ENCODE results near the gene THEM5. TPM values are rescaled to one million over a fixed set of nuclear protein-coding genes. Genes with fewer than 3 reads are reported as not detected.
A peak's percentile ranks its signal among the peaks of the same experiment; 100 is the strongest.
"Not testable (repeated sequence)": the region's sequence is repeated elsewhere in the genome, so short reads cannot be mapped to it uniquely, and the experiment has no call there.

THEM5 gene
- under 1 TPM in 1 of 4 donors, not detected in 3; 0.32 TPM for polyA plus RNA-seq
- long read RNA-seq, donor 1: 0 reads
- long read RNA-seq, donor 2: 0 reads
- long read RNA-seq, donor 3: 0 reads
- long read RNA-seq, donor 4: 0 reads
- long read RNA-seq, donor 5: 0 reads
- long read RNA-seq, donor 6: 0 reads
- long read RNA-seq, donor 7: 0 reads
- long read RNA-seq, donor 8, partial matches to known transcripts: 0 of 1 reads
- long read RNA-seq, donor 8, other reads (novel, unspliced or antisense): 0 of 1 reads
- long read RNA-seq, donor 9: 0 reads
- long read RNA-seq, donor 10: 0 reads

DNA sequence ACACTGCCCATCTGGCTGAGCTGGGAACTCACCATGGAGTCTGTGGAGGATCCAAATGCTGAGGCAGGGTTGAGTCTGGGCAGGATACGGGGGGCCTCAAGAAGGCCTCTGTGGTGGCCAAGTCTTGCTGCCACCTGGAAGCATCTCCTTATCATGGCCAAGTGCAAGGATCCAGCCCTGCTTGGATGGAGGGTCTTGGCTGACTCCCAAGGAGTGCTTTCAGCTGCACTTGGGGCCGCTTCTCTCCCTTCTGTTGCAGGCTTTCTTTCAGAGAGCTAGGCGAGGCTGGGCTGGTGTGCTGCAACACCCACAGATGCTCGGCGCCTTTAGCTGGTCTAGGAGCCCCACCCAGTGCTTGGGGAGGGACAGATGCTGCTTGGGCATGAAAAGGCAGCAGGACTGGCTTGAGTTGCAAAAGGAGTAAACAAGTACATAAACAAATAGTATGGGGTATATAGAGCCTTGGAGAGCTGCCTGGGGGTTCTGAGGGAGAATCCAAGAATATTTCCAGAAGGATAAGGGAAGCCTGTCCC, at the start of gene THEM5:
TSS of gene THEM5 (minus strand) at position 302 of the 533 bp plus-strand sequence. CDS start at position 155, 147 bp downstream.
- Histone ChIP-seq H3K36me3 (ENCODE audit: control insufficient read depth in 3 of 3, insufficient read depth in 2 of 3, low read depth in 1 of 3, low read length in 3 of 3) (no peaks in the 10 kb centered on the region), H3K27me3 (ENCODE audit: control insufficient read depth in 3 of 3, insufficient read depth in 3 of 3, low read length in 3 of 3) (no peaks in the 10 kb centered on the region), H3K4me1 (ENCODE audit: control insufficient read depth in 3 of 3, insufficient read depth in 2 of 3, low read depth in 1 of 3, low read length in 2 of 3) (no peaks in the 10 kb centered on the region), H3K9me3 (ENCODE audit: control insufficient read depth in 2 of 2, insufficient read depth in 1 of 2, low read depth in 1 of 2, low read length in 1 of 2) (no peaks in the 10 kb centered on the region), H3K27ac (ENCODE audit: low read depth in 1 of 3, low read length in 2 of 3) (no peak within 1 kb of the TSS), H3K4me3 (ENCODE audit: low read depth in 1 of 3, low read length in 3 of 3) (no peak within 1 kb of the TSS)
- DNase-seq (no peak), FAIRE-seq (no peak)
- 56 to 66% (median 61%) methylated on average over 5 of the region's 5 CpGs for WGBS, 3 donors

DNA sequence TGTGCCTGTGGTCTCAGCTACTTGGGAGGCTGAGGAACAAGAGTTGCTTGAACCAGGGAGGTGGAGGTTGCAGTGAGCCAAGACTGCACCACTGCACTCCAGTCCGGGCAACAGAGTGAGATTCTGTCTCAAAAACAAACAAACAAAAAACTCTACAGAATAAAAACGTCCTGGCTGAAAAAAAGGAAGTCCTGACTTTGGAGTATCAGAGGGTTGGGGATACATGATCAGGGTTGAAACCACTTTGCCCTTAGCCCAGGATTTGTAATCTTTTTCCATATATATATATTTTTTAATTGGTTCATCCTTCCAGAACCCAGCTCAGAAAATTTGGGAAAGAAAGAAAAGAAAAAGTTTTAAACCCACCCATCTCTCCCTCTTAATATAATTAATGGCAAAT, 49.3 kb upstream of the THEM5 start:
- WGBS, 3 donors: 68 to 83% (median 78%) methylated on average over 2 of the region's 2 CpGs
- peaks cover 0 to 9% (median 0%) of the 10 kb centered on the region in 3 donors for H3K36me3 ChIP-seq (ENCODE audit: control insufficient read depth in 3 of 3, insufficient read depth in 2 of 3, low read depth in 1 of 3, low read length in 3 of 3)
- no peak overlapping the region for H3K27ac ChIP-seq (ENCODE audit: low read depth in 1 of 3, low read length in 2 of 3)
- H3K27me3 ChIP-seq (ENCODE audit: control insufficient read depth in 3 of 3, insufficient read depth in 3 of 3, low read length in 3 of 3): no peaks in the 10 kb centered on the region
- no peak for DNase-seq
- H3K9me3 ChIP-seq (ENCODE audit: control insufficient read depth in 2 of 2, insufficient read depth in 1 of 2, low read depth in 1 of 2, low read length in 1 of 2): peaks cover 0 to 26% of the 10 kb centered on the region in 2 donors
- no peak overlapping the region for H3K4me3 ChIP-seq (ENCODE audit: low read depth in 1 of 3, low read length in 3 of 3)
- no peak for FAIRE-seq
- peaks cover 0 to 12% (median 0%) of the 10 kb centered on the region in 3 donors for H3K4me1 ChIP-seq (ENCODE audit: control insufficient read depth in 3 of 3, insufficient read depth in 2 of 3, low read depth in 1 of 3, low read length in 2 of 3)

DNA sequence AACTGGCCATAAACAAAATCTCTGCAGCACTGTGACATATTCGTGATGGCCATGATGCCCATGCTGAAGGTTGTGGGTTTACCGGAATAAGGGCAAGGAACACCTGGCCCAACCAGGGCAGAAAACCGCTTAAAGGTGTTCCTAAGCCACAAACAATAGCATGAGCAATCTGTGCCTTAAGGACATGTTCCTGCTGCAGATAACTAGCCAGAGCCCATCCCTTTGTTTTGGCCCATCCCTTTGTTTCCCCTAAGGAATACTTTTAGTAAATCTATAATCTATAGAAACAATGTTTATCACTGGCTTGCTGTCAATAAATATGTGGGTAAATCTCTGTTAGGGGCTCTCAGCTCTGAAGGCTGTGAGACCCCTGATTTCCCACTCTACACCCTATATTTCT, 47.3 kb upstream of the THEM5 start:
- DNase-seq: not testable (repeated sequence)

DNA sequence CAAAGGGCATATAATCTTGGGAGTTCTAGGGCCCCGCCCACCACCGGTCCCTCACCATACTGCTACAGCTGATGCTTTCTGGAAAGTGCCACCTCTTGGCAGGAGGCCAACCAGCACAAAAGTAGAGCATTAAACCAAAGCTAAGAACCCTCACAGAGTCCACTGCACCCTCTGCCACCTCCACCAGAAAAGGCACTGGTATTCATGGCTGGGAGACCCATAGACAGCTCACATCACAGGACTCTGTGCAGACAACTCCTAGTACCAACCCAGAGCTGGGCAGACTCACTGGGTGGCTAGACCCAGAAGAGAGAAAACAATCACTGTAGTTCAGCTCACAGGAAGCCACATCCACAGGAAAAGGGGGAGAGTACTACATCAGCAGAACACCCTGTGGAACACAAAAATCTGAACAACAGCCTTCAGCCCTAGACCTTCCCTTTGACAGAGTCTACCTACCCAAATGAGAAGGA, 45.0 kb upstream of the THEM5 start:
- no peaks in the 10 kb centered on the region for H3K4me1 ChIP-seq (ENCODE audit: control insufficient read depth in 3 of 3, insufficient read depth in 2 of 3, low read depth in 1 of 3, low read length in 2 of 3)
- WGBS, 3 donors: 28 to 45% (median 42%) methylated on average over 2 of the region's 2 CpGs
- no peak overlapping the region for H3K4me3 ChIP-seq (ENCODE audit: low read depth in 1 of 3, low read length in 3 of 3)
- DNase-seq (no peak), FAIRE-seq (no peak)
- H3K9me3 ChIP-seq (ENCODE audit: control insufficient read depth in 2 of 2, insufficient read depth in 1 of 2, low read depth in 1 of 2, low read length in 1 of 2): peaks cover 0 to 16% of the 10 kb centered on the region in 2 donors
- H3K27ac ChIP-seq (ENCODE audit: low read depth in 1 of 3, low read length in 2 of 3): peak overlapping the region in 2 of 3 donors; percentile 50 to 80
- no peaks in the 10 kb centered on the region for H3K27me3 ChIP-seq (ENCODE audit: control insufficient read depth in 3 of 3, insufficient read depth in 3 of 3, low read length in 3 of 3)
- peaks cover 0 to 10% (median 3%) of the 10 kb centered on the region in 3 donors for H3K36me3 ChIP-seq (ENCODE audit: control insufficient read depth in 3 of 3, insufficient read depth in 2 of 3, low read depth in 1 of 3, low read length in 3 of 3)

More for the DNA sequence above, 47.3 kb upstream of the THEM5 start:
- not testable (repeated sequence) for H3K27me3 ChIP-seq (ENCODE audit: control insufficient read depth in 3 of 3, insufficient read depth in 3 of 3, low read length in 3 of 3); H3K4me3 ChIP-seq (ENCODE audit: low read depth in 1 of 3, low read length in 3 of 3); FAIRE-seq; H3K36me3 ChIP-seq (ENCODE audit: control insufficient read depth in 3 of 3, insufficient read depth in 2 of 3, low read depth in 1 of 3, low read length in 3 of 3); H3K27ac ChIP-seq (ENCODE audit: low read depth in 1 of 3, low read length in 2 of 3); H3K4me1 ChIP-seq (ENCODE audit: control insufficient read depth in 3 of 3, insufficient read depth in 2 of 3, low read depth in 1 of 3, low read length in 2 of 3)
- peaks cover 0 to 16% of the 10 kb centered on the region in 2 donors for H3K9me3 ChIP-seq (ENCODE audit: control insufficient read depth in 2 of 2, insufficient read depth in 1 of 2, low read depth in 1 of 2, low read length in 1 of 2)
- 96 to 97% (median 97%) methylated on average over 3 of the region's 3 CpGs for WGBS, 3 donors

DNA sequence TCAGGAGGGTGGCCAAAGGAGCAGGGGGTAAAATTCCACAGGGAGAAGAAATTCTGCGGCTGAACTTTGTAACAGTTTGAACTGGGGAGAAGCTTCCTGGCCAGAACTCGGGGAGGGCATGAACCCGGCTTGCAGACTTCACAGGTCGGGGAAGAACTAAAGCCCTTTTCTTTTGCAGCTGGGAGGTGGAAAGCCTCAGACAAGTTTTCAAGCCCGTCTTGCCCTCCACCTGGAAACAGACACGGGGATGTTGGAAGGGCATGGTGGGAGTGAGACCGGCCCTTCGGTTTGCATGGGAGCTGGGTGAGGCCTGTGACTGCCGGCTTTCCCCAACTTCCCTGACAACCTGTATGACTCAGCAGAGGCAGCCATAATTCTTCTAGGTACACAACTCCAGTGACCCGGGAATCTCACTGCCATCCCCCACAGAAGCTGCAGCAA, 44.5 kb upstream of the THEM5 start:
- FAIRE-seq (no peak), DNase-seq (peak; percentile 46 to 69)
- peak overlapping the region; percentile 50 to 80 (median 55) for H3K27ac ChIP-seq (ENCODE audit: low read depth in 1 of 3, low read length in 2 of 3)
- H3K27me3 ChIP-seq (ENCODE audit: control insufficient read depth in 3 of 3, insufficient read depth in 3 of 3, low read length in 3 of 3): no peaks in the 10 kb centered on the region
- no peaks in the 10 kb centered on the region for H3K4me1 ChIP-seq (ENCODE audit: control insufficient read depth in 3 of 3, insufficient read depth in 2 of 3, low read depth in 1 of 3, low read length in 2 of 3)
- peaks cover 0 to 12% (median 3%) of the 10 kb centered on the region in 3 donors for H3K36me3 ChIP-seq (ENCODE audit: control insufficient read depth in 3 of 3, insufficient read depth in 2 of 3, low read depth in 1 of 3, low read length in 3 of 3)
- H3K9me3 ChIP-seq (ENCODE audit: control insufficient read depth in 2 of 2, insufficient read depth in 1 of 2, low read depth in 1 of 2, low read length in 1 of 2): peaks cover 0 to 16% of the 10 kb centered on the region in 2 donors
- no peak overlapping the region for H3K4me3 ChIP-seq (ENCODE audit: low read depth in 1 of 3, low read length in 3 of 3)
- 16 to 66% (median 43%) methylated on average over 10 of the region's 10 CpGs for WGBS, 3 donors

- H3K27me3 ChIP-seq (ENCODE audit: control insufficient read depth in 3 of 3, insufficient read depth in 3 of 3, low read length in 3 of 3): no peaks in the 10 kb centered on the region
- DNase-seq (no peak), FAIRE-seq (no peak)
- no peaks in the 10 kb centered on the region for H3K4me1 ChIP-seq (ENCODE audit: control insufficient read depth in 3 of 3, insufficient read depth in 2 of 3, low read depth in 1 of 3, low read length in 2 of 3)
- H3K36me3 ChIP-seq (ENCODE audit: control insufficient read depth in 3 of 3, insufficient read depth in 2 of 3, low read depth in 1 of 3, low read length in 3 of 3): peaks cover 0 to 19% (median 5%) of the 10 kb centered on the region in 3 donors
- H3K9me3 ChIP-seq (ENCODE audit: control insufficient read depth in 2 of 2, insufficient read depth in 1 of 2, low read depth in 1 of 2, low read length in 1 of 2): no peaks in the 10 kb centered on the region
- WGBS, 3 donors: 95 to 98% (median 95%) methylated on average over 9 of the region's 9 CpGs
- H3K27ac ChIP-seq (ENCODE audit: low read depth in 1 of 3, low read length in 2 of 3): no peak overlapping the region
- no peak overlapping the region for H3K4me3 ChIP-seq (ENCODE audit: low read depth in 1 of 3, low read length in 3 of 3)
These were observed 39.8 kb upstream of the THEM5 start for GRCh38 chr1:151893176-151893924.

- no peak for DNase-seq
- no peak overlapping the region for H3K4me3 ChIP-seq (ENCODE audit: low read depth in 1 of 3, low read length in 3 of 3)
- no peak overlapping the region for H3K27ac ChIP-seq (ENCODE audit: low read depth in 1 of 3, low read length in 2 of 3)
- no peak for FAIRE-seq
- no peaks in the 10 kb centered on the region for H3K4me1 ChIP-seq (ENCODE audit: control insufficient read depth in 3 of 3, insufficient read depth in 2 of 3, low read depth in 1 of 3, low read length in 2 of 3)
- H3K9me3 ChIP-seq (ENCODE audit: control insufficient read depth in 2 of 2, insufficient read depth in 1 of 2, low read depth in 1 of 2, low read length in 1 of 2): no peaks in the 10 kb centered on the region
- no peaks in the 10 kb centered on the region for H3K27me3 ChIP-seq (ENCODE audit: control insufficient read depth in 3 of 3, insufficient read depth in 3 of 3, low read length in 3 of 3)
- H3K36me3 ChIP-seq (ENCODE audit: control insufficient read depth in 3 of 3, insufficient read depth in 2 of 3, low read depth in 1 of 3, low read length in 3 of 3): peaks cover 0 to 22% (median 5%) of the 10 kb centered on the region in 3 donors
- WGBS, 3 donors: 94 to 95% (median 94%) methylated on average over 2 of the region's 2 CpGs
These were observed 38.7 kb upstream of the THEM5 start for GRCh38 chr1:151892190-151892589.

DNA sequence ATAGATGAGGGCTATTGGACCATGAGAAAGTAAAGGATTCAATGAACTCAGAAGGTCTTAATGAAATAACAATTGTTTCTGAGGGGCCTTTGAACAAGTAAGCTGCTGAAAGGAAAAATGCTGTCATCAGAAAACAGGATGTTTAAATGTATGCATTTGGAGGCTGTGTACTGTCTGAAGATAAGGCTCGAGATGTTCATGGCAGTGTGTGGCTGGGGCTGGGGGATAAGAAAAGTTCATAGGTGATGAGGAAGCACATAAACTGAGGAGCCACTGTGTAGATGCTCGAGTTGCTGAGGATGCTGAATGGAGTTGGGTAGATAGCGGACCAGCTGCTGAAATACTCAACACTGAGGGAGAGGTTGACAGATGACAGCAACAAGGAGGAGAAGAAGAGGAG, 38.0 kb upstream of the THEM5 start:
- WGBS, 3 donors: 76 to 83% (median 80%) methylated on average over 3 of the region's 3 CpGs
- Histone ChIP-seq H3K36me3 (ENCODE audit: control insufficient read depth in 3 of 3, insufficient read depth in 2 of 3, low read depth in 1 of 3, low read length in 3 of 3) (peaks cover 0 to 25% (median 5%) of the 10 kb centered on the region in 3 donors), H3K27me3 (ENCODE audit: control insufficient read depth in 3 of 3, insufficient read depth in 3 of 3, low read length in 3 of 3) (no peaks in the 10 kb centered on the region), H3K9me3 (ENCODE audit: control insufficient read depth in 2 of 2, insufficient read depth in 1 of 2, low read depth in 1 of 2, low read length in 1 of 2) (no peaks in the 10 kb centered on the region), H3K27ac (ENCODE audit: low read depth in 1 of 3, low read length in 2 of 3) (no peak overlapping the region), H3K4me3 (ENCODE audit: low read depth in 1 of 3, low read length in 3 of 3) (no peak overlapping the region), H3K4me1 (ENCODE audit: control insufficient read depth in 3 of 3, insufficient read depth in 2 of 3, low read depth in 1 of 3, low read length in 2 of 3) (no peaks in the 10 kb centered on the region)
- no peak for DNase-seq
- FAIRE-seq: no peak

Measured in small intestine (tissue), 16 donors.